Stomach smooth muscle (tissue), 2 donors: Measurements from ENCODE around the gene DEPDC5.

ENCODE experiments used
- H3K27ac ChIP-seq: one replicate; pipeline ENCODE4 v1.7.0; 2013; ENCODE audit warnings: mild to moderate bottlenecking, low read length, inconsistent platforms
- H3K27me3 ChIP-seq, 2 donors: one replicate each; pipeline ENCODE4 v1.7.0; 2013; ENCODE audit warnings: low read length in 2 of 2; ENCODE audit not compliant: insufficient read depth in 2 of 2, control insufficient read depth in 1 of 2
- H3K36me3 ChIP-seq, 2 donors: one replicate each; pipeline ENCODE4 v1.7.0; 2013; ENCODE audit warnings: low read length in 2 of 2; ENCODE audit not compliant: control insufficient read depth in 2 of 2, insufficient read depth in 2 of 2
- H3K4me1 ChIP-seq: one replicate; pipeline ENCODE4 v1.7.0; 2013; ENCODE audit warnings: low read length; ENCODE audit not compliant: control insufficient read depth, insufficient read depth
- H3K4me3 ChIP-seq, 2 donors: one replicate each; pipeline ENCODE4 v1.7.0; 2013; ENCODE audit warnings: low read length in 2 of 2
- H3K9ac ChIP-seq, 2 donors: one replicate each; pipeline ENCODE4 v1.7.0; 2013; ENCODE audit warnings: low read length in 2 of 2, mild to moderate bottlenecking in 1 of 2
- H3K9me3 ChIP-seq, 2 donors: one replicate each; pipeline ENCODE4 v1.7.0; 2013; ENCODE audit warnings: low read length in 2 of 2; ENCODE audit not compliant: control insufficient read depth in 2 of 2
- donor health status: healthy.
- donor health status: Pancreatic carcinoma.

The DEPDC5 gene

DNA sequence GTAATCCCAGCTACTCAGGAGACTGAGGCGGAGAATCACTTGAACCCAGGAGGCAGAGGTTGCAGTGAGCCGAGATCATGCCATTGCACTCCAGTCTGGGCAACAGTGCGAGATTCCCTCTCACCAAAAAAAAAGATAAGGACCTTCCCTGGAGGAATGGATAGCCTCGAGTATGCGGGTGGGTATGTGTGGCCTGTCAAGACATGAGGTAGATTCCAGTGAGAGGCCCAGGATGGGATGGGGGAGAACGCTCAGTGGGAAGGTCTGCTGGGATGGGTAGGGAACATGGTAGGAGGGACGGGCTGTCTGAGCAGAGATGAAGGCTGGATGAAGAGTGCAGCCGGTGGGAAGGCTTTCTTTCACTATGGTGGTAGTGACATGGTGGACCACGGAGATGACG lies 151.5 kb downstream of the DEPDC5 start:
- Histone ChIP-seq H3K4me3 (no peak overlapping the region), H3K4me1 (no peaks in the 10 kb centered on the region), H3K9ac (no peak overlapping the region), H3K9me3 (no peaks in the 10 kb centered on the region), H3K36me3 (peaks cover 17 to 34% of the 10 kb centered on the region in 2 donors), H3K27ac (no peak overlapping the region), H3K27me3 (no peaks in the 10 kb centered on the region)

DNA sequence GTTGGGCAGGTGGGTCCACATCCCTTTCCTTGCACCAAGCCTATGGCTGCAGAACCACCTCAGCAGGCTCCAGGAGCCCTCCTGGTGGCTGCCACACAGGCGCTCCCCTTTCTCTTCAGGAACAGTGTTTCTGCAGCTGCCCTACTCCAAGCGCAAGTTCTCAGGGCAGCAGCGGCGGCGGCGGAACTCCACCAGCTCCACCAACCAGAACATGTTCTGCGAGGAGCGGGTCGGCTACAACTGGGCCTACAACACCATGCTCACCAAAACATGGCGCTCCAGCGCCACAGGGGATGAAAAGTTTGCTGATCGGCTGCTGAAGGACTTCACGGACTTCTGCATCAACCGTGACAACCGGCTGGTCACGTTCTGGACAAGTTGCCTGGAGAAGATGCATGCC lies 152.3 kb downstream of the DEPDC5 start:
- H3K27me3 ChIP-seq: no peaks in the 10 kb centered on the region
- no peak overlapping the region for H3K27ac ChIP-seq
- peaks cover 17 to 34% of the 10 kb centered on the region in 2 donors for H3K36me3 ChIP-seq

DNA sequence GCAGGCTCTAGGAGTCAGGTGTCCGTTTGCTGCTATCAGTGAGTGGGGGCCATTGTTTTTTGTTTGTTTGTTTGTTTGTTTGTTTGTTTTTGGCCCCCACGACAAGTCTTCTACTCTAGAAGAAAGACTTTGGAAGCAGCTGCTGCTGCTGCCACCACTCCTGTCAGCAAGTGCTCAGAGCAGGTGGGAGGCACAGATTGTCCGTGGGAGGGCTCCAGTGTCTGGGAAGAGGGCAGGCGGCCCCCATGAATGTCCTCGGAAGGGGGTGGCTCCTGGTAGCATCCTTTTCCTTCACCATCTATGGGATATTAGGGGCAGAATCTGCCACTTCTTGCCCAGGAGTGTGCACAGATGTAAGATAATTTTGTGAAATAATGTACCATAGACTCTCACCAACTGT lies 152.8 kb downstream of the DEPDC5 start:
- Histone ChIP-seq H3K4me3 (no peak overlapping the region), H3K27ac (no peak overlapping the region), H3K4me1 (no peaks in the 10 kb centered on the region), H3K36me3 (peaks cover 14 to 31% of the 10 kb centered on the region in 2 donors), H3K9me3 (no peaks in the 10 kb centered on the region), H3K27me3 (no peaks in the 10 kb centered on the region), H3K9ac (no peak overlapping the region)

More for the DNA sequence above, 152.3 kb downstream of the DEPDC5 start:
- no peaks in the 10 kb centered on the region for H3K4me1 ChIP-seq
- no peaks in the 10 kb centered on the region for H3K9me3 ChIP-seq
- H3K4me3 ChIP-seq: no peak overlapping the region
- H3K9ac ChIP-seq: no peak overlapping the region

DNA sequence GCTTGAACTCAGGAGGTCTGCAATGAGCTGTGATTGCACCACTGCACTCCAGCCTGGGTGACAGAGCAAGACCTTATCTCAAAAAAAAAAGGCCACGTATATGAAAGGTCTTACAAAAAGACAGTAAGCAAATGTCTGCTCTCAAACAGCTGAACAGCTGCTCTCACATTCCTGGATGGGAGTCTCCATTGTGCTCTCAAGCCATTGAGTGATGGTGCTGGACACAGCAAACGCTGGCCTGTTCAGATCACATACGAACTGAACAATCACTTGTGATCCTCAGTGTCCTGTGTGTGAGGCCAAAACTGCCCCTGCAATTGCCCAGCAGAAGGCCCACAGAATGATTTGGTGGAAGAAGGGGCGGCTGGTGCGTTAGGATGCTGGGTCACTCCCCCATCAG lies 156.2 kb downstream of the DEPDC5 start:
- H3K9me3 ChIP-seq: no peaks in the 10 kb centered on the region
- H3K9ac ChIP-seq: no peak overlapping the region

DNA sequence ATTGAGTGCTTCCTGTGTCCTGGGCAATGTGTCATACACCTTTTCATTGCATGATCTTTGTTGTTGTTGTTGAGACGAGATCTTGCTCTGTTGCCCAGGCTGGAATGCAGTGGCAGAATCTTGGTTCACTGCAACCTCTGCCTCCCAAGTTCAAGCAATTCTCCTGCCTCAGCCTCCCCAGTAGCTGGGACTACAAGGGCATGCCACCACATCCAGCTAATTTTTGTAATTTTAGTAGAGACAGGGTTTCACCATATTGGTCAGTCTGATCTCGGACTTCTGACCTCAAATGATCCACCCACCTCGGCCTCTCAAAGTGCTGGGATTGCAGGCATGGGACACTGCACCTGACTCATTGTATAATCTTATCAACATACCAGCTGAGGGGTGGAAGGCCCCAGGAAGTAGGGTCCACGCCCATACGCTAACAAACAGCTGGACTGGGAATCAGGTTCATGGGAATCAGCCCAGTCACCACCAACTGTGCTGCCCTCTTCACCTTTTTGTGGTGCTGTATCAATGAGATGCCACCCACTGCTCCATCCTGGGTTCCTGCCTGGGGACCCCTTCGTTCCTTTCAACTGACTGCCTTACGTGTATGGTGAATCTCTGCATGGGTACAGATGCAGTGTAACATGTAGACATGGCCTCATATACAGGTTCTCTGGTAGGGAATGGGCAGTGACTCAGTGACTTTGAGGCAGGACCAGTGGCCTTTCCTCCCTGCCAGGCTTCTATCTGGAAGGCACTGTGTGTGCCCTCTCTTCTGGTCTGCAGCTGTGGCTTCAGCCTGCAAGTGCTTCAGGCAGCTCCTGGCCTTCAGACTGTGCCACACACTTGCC lies 158.0 kb downstream of the DEPDC5 start:
- no peaks in the 10 kb centered on the region for H3K27me3 ChIP-seq
- no peak overlapping the region for H3K9ac ChIP-seq
- no peak overlapping the region for H3K27ac ChIP-seq
- no peaks in the 10 kb centered on the region for H3K9me3 ChIP-seq
- H3K36me3 ChIP-seq: peaks cover 3 to 14% of the 10 kb centered on the region in 2 donors
- H3K4me3 ChIP-seq: no peak overlapping the region
- no peaks in the 10 kb centered on the region for H3K4me1 ChIP-seq

More for the DNA sequence above, 156.2 kb downstream of the DEPDC5 start:
- Histone ChIP-seq H3K27me3 (no peaks in the 10 kb centered on the region), H3K27ac (no peak overlapping the region), H3K36me3 (peaks cover 6 to 25% of the 10 kb centered on the region in 2 donors), H3K4me3 (no peak overlapping the region), H3K4me1 (no peaks in the 10 kb centered on the region)

DNA sequence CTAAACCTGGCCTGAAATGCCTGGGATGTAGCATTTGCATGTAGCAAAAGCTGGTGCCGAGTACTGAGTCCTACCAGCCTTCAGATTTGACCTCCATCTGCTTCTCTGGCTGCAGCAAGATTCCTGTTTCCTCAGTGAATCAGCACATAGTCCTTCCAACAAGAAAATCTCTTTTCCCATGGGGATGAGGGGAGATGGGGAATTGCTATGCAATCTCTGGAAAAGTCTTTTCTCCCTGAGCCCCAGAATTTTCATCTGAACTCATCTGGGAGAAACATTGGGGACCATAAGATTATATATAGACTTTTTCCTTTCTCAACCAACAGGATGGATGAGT lies 158.6 kb downstream of the DEPDC5 start:
- Histone ChIP-seq H3K9ac (no peak overlapping the region), H3K36me3 (peaks cover 3 to 12% of the 10 kb centered on the region in 2 donors), H3K27me3 (no peaks in the 10 kb centered on the region), H3K9me3 (no peaks in the 10 kb centered on the region), H3K27ac (no peak overlapping the region), H3K4me3 (no peak overlapping the region), H3K4me1 (no peaks in the 10 kb centered on the region)

DNA sequence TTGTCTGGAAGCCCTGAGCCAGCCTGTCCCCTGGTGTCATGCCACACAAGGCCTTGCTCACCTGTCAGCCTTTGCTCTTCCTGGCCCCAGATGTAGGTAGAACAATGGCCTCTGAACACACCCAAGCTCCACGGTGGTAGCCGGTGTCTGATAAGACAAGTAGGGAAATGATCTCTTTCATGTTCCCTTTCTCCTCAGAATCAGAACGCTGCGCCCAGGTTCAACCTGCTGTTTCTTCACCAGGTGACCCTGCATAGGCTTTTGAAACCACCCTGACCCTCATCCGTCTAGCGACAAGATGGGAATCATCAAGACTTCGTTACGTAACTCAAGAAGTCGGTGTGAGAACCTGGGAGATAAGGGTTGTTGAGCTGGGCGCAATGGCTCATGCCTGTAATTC lies 161.8 kb downstream of the DEPDC5 start:
- no peaks in the 10 kb centered on the region for H3K4me1 ChIP-seq

DNA sequence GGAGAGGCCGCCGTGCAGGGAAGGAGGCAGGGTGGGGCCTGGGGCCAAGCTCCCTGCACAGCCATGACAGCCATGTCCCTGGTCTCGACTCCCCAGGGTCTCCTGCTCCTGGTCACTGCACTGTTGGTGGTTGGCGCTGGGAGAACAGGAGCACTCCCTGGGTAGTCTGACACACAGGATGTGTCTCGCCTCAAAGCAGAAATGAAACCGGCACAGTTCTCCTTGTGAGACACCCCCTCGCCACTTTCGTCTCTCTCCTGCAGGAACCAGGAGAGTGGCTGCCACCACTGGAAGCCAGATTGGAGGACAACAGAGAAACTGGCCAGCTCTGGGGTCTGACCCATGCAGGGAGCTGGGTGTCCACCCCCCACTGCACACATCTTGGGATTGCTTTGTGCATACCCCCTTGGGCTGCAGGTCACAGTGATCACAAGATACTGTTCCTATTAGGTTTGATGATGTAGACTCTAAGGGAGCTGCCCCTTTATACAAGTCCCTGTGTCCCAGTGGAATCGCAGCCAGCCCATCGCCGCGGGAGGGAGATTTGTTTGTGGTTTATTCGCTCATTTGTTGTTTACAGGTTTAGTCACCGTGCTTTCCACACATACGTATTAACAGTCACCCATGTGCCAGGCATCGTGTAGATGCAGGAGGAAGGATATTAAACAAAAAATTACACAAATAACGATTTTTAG lies 163.6 kb downstream of the DEPDC5 start:
- Histone ChIP-seq H3K4me3 (no peak overlapping the region), H3K36me3 (no peaks in the 10 kb centered on the region), H3K27me3 (no peaks in the 10 kb centered on the region), H3K9ac (no peak overlapping the region), H3K4me1 (no peaks in the 10 kb centered on the region), H3K27ac (no peak overlapping the region), H3K9me3 (no peaks in the 10 kb centered on the region)

More for the DNA sequence above, 161.8 kb downstream of the DEPDC5 start:
- Histone ChIP-seq H3K9ac (no peak overlapping the region), H3K27ac (no peak overlapping the region), H3K9me3 (no peaks in the 10 kb centered on the region), H3K27me3 (no peaks in the 10 kb centered on the region), H3K4me3 (no peak overlapping the region), H3K36me3 (no peaks in the 10 kb centered on the region)

DNA sequence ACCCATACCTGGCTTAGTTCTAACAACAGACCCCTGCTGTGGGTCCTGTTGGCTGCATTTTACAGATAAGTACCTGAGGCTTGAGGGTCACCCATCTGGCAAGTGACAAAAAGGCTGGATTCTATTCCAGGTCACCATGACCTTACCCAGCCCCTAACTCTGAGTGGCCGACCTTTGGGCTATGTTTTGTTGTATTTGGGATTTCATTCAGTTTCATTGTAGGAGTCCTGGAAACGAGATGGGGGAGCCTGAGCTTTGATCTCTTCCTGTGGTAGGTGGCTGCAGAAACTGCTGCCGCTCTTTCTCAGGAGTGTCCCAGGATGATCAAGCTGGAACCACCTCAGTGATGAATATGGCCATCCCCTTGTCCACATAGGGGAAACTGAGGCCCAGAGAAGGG lies 165.9 kb downstream of the DEPDC5 start:
- H3K4me3 ChIP-seq: no peak overlapping the region
- no peaks in the 10 kb centered on the region for H3K9me3 ChIP-seq
- H3K36me3 ChIP-seq: no peaks in the 10 kb centered on the region
- H3K27ac ChIP-seq: no peak overlapping the region
- no peaks in the 10 kb centered on the region for H3K4me1 ChIP-seq
- H3K27me3 ChIP-seq: peaks cover 0 to 2% of the 10 kb centered on the region in 2 donors
- H3K9ac ChIP-seq: no peak overlapping the region

DNA sequence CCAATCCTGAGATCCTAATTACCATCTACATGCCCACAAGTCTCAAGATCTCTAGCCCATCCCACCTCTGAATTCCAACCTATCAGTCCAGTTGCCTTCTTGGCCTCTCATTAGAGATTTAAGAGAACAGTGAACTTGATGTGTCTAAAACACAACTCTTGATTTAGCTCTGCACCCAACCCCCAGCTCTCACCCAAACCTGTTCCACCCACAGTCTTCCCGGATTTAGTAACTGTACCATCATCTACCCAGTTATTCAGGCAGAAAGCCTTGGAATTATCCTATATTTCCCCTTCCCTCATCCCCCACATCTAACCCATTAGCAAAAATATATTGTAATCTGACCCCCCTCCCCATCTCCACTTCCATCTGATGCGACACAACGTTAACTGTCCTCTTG lies 166.5 kb downstream of the DEPDC5 start:
- Histone ChIP-seq H3K4me3 (no peak overlapping the region), H3K9me3 (no peaks in the 10 kb centered on the region), H3K36me3 (no peaks in the 10 kb centered on the region), H3K4me1 (no peaks in the 10 kb centered on the region), H3K27ac (no peak overlapping the region), H3K9ac (no peak overlapping the region), H3K27me3 (peaks cover 0 to 2% of the 10 kb centered on the region in 2 donors)

DNA sequence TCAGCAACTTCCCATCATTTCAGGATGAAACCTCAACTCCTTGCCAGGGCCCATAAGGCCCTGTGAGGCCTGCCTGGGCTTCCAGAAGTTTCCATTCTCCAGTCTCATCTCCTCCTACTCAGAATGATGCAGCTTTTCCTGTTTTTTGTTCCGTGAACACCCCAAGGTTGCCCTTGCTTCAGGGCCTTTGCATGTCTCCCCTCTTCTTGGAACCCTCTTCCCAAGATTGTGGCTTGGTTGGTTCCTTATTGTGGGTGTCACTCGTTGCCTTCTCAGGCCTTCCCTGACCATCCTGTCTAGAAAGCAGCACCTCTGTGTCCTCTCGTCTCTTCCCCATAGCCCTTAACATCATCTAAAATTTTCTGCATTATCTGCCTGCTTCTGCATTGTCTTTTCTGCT lies 167.3 kb downstream of the DEPDC5 start:
- no peak overlapping the region for H3K27ac ChIP-seq
- H3K4me1 ChIP-seq: no peaks in the 10 kb centered on the region
- H3K36me3 ChIP-seq: no peaks in the 10 kb centered on the region
- no peak overlapping the region for H3K4me3 ChIP-seq
- H3K27me3 ChIP-seq: peaks cover 0 to 2% of the 10 kb centered on the region in 2 donors
- H3K9me3 ChIP-seq: no peaks in the 10 kb centered on the region
- no peak overlapping the region for H3K9ac ChIP-seq
